Raji (cell line): ENCODE results near the gene CRTC1.

Experiments
- POLR2A ChIP-seq: IDR thresholded peaks from 2 replicates; pipeline ENCODE4 v1.6.1; 2011; ENCODE audit warnings: low read depth, low read length, control low read depth; ENCODE audit not compliant: insufficient read depth

The CRTC1 gene

DNA sequence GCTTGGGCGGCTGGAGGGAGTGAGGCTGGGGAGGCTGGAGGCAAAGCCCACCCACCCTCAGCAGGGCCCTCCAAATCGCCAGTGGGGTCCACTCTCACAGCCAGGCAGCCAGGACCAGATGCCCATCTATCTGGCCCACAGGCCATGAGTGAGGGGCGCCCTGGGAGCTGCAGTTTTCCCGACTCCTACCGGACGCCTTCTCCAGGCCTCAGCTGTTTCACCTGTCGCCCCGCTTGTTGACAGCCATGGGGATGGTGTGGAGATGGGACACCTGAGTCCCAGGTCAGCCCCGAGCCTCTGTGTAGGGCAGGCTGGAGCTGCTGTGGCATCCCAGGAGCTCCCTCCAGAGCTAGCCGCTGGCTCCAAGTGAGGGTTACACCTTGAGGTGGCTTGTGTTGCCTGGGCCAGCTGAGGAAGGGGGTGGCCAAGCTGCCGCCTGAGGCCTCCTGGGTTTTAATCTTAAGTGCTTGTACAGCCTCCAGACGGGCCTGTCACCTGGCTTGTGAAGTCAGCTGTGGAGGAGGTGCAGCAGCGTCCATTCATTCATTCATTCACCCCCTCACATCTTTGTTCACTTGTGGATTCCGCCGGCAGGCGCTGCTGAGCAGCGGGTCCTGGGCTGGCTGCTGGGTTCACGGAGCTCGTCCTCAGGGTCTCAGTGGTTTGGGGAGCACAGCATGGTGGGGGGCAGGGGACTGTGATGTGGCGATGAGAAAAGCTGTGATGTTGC lies 55.6 kb downstream of the CRTC1 start:
- TF ChIP-seq POLR2A, result no peak

DNA sequence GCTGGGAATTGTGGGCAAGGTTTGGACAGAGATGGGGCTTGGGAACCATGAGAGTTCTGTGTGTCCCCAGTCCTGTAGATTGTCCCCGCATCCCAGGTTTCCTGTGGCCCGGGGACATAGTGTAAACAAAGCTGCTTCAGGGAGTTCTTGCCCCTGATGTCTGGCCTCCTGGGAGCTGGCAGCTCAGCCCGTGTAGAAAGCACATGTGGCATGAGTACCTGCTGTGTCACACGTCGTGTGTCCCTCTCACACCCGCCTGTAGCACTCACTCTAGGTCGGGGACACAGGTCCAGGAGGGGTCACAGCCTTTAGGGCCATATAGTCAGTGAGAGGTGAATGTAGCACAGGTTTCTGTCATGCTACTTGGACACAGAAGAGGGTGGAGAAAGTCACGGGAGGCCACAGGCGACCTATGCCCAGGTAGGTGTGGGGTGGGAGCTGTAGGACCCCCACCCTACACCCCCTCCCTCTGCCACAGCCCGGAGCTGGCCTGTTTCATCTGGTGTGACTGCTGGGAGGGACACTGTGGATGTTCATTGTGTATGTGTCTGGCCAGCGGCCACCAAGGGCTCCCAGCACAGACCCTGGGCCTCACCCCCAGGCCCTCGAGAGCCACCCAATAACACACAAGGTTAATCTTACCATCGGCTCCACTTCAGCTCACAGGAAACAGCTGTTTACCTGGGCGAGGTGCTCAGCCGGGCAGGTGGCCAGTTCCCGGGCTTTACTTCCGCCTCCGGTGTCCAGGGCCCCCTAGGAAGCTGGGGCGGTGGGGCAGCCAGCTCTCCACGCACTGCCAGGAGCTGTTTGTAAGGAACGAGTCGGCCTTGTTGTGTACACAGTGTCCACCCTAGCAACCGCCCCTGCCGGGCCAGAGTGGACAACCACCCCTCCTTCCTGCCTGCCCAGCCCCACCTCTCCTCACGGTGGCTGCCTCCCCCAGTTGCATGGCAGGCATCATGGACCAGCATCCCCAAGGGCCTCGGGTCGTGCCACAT lies 57.9 kb downstream of the CRTC1 start:
- TF ChIP-seq POLR2A, result no peak

DNA sequence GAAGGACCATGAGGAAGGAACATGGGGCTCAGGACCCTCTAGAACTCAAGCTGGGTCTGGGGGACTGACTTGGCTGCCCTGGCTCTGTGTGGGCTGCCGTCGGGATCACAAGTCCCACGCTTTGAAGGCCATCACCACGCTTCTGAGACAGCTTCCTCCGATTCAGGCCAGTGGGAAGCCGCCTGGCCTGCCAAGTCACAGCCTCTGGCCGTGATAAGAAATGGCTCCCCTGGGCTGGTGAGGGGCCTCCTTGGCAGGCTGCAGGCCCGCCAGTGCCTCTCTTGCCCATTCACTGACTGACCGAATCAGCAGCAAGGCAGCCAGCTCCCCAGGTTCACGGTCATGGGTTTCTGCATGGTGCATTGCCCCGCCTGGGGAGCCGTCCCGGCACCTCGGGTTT lies 58.8 kb downstream of the CRTC1 start:
- no peak for TF ChIP-seq POLR2A

DNA sequence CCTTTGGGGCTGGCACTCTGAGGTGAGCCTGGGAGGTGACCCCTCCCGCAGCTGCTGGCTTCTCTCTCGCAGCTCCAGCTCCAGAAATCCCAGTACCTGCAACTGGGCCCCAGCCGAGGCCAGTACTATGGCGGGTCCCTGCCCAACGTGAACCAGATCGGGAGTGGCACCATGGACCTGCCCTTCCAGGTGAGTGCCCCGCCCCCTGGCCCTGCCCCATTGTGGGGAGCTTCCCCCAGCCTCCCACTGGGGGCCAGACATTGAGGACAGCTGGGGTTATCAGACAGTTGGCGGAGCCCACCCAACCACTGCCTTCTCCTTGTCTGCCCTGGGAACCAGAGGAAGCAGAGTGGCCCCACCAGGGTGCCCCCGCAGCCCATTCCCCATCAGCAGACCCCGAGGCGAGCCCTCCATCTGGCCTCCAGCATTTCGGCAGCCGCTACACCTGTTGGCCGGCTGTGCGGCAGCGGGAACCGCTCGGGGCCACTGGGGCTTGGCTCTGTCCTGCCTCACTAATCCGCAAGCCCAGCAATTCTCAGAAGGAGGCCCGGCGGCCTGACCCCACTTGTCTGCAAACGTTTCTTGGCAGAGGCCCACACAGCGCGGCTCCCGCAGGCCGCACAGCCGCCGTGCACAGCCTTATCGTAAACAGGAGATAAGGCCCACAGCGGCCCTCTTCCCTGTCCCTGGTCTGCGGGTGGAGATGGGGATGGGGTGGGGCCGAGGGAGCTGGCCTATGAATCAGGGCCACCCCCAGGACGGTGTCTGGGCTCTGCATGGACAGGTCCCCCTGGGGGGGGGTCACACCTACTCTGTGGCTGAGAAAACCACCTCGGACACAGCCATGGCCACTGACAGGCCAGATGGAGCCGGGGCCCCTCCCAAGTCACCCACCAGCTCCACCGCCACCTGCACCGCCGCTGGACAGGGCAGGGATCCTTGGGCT lies 59.6 kb downstream of the CRTC1 start:
- TF ChIP-seq POLR2A, result no peak

DNA sequence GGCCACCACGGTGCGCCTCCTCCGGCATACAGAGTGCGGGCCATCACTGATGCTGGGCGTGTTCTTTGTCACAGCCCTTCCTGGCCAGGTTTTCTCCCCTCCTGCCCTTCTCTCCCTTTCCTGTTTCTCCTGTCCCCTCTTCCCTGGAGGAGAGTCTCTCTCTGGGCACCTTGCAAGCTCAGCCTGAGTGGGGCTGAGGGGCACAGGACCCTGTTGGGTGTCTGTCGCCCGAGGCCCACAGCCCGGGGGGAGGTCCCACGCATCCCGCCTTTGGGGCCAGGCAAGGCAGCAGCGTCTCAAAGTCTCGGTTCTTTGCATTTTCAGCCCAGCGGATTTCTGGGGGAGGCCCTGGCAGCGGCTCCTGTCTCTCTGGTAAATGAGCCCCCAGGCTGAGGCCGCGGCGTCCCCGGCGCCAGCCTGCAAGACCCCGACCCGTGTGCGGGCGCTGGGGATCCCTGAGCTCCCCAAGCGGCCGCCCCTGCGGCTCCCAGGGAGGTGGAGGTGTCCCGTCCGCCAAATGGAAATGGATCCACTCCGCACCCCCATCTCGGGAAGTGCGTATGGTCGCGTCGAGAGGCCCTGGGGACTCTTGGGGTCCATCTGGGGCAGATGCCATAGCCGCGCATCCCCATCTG lies 60.4 kb downstream of the CRTC1 start:
- no peak for TF ChIP-seq POLR2A

DNA sequence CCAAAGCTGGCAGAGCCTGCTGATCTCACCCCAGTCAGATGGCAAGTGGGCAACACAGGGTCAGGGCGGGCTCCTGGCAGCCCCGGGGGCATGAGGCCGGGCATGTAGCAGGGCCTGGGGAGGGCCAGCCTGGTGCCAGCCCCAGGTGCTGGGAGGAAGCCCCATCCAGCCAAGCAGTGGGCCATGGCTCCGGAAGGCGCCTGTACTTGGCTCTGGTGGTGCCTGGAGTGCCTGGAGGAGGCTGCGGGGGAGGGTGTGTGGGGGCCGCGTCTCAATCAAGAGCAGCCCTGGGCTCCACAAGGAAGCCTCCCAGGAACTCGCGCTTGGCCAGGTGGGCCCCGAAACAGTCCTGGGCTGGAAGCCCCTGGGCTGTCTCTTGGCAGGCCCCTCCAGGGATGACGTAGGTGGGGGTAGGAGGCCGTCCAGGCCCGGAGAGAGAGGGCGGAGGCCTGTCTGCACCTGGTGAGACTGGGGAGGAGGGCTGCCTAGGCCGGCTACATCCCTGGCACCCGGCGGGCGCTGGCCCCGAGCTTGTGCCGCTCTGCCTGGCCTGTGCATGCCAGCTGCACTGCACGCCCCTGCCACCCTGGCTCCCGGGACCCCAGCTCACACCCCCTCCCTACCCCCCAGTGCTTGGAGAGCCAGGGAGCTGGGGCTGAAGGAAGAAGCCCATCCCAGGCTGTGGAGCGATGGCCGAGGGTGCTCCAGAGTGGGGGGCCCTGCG lies 61.7 kb downstream of the CRTC1 start:
- TF ChIP-seq POLR2A, result no peak

DNA sequence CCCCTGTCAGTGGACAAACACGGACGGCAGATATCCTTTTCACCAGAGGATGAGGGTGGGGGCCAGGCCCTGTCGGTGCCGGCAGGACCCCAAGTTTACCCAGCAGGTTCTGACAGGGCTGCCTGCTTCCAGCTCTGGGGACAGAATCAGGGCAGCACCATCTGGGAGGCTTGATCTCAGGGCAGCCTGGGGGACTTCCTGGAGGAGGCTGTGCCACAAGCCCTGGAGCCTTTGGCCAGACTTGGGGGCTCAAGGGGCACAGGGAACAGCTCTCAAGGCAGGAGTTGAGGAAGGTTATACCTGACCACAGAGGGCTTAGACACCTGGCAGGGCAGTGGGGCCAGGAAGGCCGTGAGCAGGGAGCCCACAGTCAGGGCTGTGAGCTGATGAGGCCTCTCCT lies 62.5 kb downstream of the CRTC1 start:
- no peak for TF ChIP-seq POLR2A

DNA sequence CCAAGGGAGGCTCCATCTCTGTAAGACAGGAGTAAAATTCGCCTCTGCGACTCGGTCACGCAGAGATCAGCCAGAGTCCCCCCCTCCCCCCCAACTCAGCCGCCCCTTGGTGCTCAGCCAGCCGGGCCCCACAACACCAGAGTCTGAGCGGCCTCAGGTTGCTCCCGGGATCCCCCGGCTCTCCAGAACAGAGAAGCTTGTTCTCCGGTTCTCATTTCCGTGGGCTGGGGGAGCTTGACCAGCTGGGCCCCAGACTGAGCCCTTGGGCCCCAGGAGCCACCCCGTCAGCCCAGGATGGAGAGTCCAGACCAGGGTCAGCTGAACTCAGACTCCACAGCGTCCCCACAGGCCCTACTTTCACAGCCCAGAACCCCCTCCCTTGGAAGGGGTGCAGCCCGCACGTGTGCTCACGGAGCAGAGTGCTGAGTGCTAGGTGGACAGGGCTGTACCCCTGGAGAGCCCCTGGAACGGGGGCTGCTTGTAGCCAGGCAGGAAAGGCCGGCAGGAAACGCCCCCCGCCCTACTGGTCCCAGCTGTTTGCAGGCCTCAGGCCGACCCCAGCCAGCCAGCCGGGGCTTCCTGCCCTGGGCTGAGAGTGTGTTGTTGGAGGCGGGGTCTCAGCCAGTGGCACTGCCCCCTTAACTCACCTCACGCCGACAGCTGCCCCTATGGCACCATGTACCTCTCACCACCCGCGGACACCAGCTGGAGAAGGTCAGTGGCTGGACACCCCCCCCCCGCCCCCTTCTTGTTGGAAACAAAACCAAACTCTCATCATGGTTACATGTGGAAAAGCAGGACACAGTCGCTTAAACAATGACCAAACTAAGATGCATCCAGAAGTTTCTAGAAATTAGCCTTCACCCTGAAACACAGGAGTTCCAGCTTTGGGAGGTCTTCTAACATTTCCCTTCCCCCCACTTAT lies 63.2 kb downstream of the CRTC1 start:
- TF ChIP-seq POLR2A, result no peak

DNA sequence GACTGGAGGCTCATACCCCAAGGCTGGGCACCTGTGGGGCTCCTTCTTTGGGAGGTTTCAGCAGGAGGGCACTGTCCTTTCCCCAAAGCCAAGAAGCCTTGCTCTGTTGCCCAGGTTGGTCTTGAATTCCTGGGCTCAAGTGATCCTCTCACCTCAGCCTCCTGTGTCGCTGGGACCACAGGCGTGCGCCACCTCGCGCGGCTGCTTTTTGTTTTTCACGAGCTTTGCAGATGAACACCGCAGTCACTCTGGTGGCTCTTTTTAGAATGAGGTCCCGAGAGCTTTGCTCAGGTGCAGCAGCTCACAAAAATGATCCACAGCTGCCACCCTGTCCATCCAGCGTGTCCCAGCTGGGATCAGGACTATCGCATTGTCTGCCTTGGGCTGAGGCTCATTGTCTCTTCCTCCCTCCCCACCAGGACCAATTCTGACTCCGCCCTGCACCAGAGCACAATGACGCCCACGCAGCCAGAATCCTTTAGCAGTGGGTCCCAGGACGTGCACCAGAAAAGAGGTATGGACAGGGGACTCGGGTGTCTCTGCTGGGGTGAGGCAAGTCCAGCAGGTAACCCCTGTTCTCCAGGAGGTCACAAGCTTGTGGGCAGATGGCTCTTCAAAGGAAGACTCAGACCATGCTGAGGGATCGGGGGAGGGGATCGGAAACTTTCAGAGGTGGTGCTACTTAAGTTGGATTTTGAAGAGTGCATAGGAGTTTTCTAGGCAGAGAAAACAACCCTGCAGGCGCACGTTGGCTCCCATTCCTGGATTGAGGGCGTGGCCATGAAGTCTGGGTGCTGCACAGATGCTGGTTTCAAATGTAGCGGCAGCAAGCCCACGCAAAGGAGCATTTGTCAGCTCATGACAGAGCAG lies 66.1 kb downstream of the CRTC1 start:
- TF ChIP-seq POLR2A, result no peak

DNA sequence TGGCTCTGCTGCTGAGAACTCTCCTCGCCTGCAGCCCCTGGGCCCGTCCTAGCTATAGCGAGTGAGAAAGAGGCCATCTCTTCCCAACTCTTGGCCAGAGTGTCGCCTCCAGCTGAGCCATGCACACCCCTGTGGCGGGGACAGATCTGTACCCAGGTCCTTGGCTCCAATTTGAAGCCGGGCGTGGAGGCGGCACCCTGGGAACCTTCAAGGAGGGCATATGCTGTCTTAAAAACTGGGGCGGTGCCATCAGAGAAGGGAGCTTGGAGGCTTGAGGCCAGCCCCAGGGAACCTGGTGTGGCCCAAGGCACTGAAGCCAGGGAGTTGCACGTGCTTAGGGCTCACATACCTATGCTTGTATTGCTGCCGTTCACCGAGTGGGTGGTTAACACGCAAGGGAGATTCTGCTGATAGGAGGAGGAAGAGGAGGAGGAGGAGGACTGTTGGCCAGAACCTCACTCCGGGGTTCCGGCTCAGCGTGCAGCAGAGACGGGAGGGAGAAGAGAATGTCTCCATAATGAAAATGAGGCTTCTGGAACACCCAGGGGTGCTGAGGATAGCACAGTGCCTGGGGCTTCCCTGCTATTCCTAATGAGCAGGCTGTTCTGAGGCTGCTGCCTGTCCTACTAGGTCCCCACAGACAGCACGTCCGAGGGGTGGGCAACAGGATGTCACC lies 67.0 kb downstream of the CRTC1 start:
- TF ChIP-seq POLR2A, result no peak

DNA sequence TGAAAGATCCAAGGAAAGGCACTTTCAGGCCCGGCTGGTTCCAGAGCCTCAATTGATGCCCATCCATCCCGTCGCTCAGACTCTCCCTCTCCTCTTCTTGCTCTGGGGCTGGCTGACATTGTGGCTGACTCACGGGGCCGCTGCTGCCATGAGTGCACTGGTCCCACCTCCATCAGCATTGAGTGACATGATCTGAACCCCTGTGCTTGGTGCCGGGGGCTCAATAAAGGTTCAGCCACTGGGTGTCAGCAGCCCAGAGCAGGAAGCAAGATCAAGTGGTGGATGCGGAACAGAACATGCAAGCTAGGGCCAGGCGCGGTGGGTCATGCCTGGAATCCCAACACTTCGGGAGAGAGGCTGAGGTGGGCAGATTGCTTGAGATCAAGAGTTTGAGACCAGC lies 68.1 kb downstream of the CRTC1 start:
- TF ChIP-seq POLR2A, result no peak
